ENCODE results near the gene CYP27C1.
"Not testable (repeated sequence)": the region's sequence is repeated elsewhere in the genome, so short reads cannot be mapped to it uniquely, and the experiment has no call there.

Gene CYP27C1

DNA sequence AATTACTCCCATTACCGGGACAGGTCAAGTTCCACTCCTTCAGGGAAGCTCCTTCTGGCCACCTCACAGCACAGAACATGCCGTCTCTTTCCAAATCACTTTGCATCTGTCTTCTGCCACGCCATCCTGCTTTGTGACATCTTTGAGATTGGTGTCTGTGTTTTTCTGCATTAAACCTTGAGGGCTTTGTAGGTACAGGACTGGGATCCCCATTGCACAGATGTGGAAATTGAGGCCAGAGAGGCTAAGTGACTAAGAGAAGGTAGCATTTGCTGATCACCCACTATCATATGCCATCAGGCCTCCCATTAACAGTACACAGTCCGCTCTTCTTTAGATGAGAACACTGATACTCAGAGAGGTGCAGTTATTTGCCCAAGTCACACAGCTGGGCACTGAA, 9.5 kb upstream of the CYP27C1 start:
- no peak for DNase-seq (ENCODE audit: insufficient read length, low spot score)
- no peak for FAIRE-seq
- TF ChIP-seq POLR2A (IDR thresholded peaks at IDR 0.05; ENCODE audit: low read depth, low read length): no peak

DNA sequence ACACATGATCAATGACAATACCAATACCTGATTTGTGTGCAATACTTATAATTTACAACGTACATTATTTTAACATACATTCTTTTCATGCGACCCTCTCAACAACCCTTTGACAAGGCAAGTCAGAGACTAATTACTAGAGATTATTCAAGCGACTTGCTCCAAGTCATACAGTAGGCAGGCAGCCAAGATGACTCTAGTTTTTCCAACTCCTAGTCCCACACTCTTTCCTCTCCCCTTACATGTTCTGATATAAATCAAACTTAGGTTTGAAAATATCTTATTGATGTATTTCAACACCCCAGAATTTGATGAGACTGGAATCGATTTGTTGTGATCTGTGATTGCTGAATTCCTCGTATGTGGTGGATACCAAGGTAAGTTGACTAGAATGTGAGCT, 8.0 kb upstream of the CYP27C1 start:
- DNase-seq (ENCODE audit: insufficient read length, low spot score) (no peak), FAIRE-seq (no peak)
- TF ChIP-seq POLR2A (IDR thresholded peaks at IDR 0.05; ENCODE audit: low read depth, low read length): no peak

DNA sequence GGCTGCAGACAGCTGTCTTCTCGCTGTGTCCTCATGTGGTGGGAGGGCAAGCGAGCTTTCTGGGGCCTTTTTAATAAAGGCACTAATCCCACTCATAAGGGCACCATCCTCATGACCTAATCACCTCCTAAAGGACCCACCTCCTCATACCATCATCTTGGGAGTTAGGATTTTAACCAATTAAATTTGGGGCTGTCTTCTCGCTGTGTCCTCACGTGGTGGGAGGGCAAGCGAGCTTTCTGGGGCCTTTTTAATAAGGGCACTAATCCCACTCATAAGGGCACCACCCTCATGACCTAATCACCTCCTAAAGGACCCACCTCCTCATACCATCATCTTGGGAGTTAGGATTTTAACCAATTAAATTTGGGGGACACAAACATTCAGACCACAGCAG, 7.2 kb upstream of the CYP27C1 start:
- FAIRE-seq; DNase-seq (ENCODE audit: insufficient read length, low spot score): not testable (repeated sequence)

DNA sequence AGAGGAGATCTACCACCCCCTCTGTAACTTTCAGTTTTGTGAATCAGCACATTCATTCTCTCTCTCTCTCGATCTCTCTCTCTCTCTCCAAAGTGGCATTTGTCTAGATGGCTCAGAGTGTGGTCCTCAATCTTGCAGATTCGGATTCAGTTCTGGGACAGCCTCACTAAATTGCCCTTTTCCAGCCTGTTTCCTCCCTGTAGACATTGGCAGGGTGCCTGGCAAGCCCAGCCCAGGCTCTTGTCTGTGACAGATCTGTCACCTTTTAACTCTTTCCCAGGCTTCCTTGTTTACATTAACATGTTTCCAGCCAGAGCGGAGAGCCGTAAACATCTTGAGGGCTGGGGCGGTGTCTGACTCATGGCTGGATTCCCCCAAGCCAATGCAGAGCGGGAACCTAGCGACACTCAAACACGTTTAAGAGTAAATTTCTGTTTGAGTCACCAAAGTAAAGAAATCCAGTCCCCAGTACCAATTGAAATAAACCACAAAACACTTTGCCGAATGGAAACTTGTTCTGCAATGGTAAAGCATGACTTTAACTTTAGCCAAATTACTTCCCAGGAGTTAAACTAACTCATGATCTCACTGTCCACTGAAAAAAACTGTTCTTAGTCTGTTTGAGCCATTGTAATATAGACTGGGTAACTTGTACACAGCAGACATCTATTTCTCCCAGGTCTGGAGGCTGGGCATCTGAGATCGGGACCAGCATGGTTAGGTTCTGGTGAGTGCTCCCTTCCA, 6.6 kb upstream of the CYP27C1 start:
- no peak for TF ChIP-seq POLR2A (IDR thresholded peaks at IDR 0.05; ENCODE audit: low read depth, low read length)
- FAIRE-seq (peak; percentile 64), DNase-seq (ENCODE audit: insufficient read length, low spot score) (peak; percentile 71)

DNA sequence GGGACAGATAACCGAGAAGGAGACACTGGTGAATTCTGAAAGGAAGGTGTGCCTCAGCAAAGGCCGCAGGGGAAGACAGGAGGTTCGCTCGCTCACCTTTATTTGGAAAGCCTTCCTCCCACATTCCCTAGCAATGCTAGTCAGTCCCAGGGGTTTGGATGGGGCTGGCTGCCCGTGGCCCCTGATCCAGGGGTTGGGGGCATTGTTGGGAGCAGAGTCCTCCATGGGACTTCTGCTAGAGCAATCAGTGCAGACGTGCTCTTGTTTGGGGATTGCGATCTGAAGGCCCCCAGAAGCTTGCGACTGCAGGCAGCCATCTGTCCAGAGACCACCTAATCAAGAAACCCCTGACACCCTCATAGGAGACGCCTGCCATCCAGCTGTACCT, 6.0 kb upstream of the CYP27C1 start:
- DNase-seq (ENCODE audit: insufficient read length, low spot score) (no peak), FAIRE-seq (no peak)
- TF ChIP-seq POLR2A (IDR thresholded peaks at IDR 0.05; ENCODE audit: low read depth, low read length): no peak

DNA sequence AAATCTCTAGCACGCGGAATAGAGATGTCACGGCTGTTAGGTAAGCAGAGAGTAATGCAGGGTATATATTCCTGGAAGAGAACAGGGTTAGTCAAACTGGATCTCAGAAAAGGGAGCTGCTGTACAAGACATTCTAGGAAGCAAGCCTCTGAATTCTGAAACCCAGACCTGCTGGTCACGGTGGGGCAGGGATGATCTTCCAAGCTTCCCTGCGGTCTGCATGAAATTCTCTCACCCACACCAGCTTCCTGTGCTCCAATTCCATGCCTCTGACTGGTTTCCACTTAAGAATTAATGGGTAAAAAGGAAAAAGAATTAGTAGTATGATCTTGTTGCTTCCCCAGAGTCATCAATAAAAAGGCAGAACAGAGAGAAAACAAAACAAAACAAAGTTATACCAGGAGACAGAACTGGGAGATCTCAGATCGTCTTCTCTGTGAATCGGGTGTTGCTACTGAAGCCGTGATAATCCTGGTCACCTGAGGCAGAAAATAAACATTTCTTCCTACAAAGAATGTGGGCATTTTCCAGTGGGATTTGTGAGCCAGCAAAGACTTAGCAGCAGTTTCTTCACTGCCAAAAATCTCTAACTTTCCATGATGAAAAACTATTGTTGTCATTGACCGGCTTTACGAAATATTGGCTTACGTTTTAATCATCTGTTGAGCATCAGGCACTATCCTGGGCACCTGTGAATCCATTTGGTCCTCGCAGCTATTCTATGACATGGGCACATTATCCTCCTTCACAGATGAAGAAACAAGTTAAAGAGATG, 5.3 kb upstream of the CYP27C1 start:
- DNase-seq (ENCODE audit: insufficient read length, low spot score) (no peak), FAIRE-seq (no peak)
- TF ChIP-seq POLR2A (IDR thresholded peaks at IDR 0.05; ENCODE audit: low read depth, low read length): no peak

DNA sequence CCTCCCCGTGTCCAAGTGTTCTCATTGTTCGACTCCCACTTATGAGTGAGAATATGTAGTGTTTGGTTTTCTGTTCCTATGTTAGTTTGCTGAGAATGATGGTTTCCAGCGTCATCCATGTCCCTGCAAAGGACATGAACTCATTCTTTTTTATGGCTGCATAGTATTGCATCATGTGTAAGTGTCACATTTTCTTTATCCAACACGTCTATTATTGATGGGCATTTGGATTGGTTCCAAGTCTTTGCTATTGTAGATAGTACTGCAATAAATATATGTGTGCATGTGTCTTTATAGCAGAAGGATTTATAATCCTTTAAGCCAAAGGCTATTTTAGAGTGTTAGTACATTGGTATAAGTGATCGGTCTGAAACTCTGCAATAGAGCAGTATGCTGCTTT, 4.0 kb upstream of the CYP27C1 start:
- FAIRE-seq; DNase-seq (ENCODE audit: insufficient read length, low spot score): not testable (repeated sequence)

DNA sequence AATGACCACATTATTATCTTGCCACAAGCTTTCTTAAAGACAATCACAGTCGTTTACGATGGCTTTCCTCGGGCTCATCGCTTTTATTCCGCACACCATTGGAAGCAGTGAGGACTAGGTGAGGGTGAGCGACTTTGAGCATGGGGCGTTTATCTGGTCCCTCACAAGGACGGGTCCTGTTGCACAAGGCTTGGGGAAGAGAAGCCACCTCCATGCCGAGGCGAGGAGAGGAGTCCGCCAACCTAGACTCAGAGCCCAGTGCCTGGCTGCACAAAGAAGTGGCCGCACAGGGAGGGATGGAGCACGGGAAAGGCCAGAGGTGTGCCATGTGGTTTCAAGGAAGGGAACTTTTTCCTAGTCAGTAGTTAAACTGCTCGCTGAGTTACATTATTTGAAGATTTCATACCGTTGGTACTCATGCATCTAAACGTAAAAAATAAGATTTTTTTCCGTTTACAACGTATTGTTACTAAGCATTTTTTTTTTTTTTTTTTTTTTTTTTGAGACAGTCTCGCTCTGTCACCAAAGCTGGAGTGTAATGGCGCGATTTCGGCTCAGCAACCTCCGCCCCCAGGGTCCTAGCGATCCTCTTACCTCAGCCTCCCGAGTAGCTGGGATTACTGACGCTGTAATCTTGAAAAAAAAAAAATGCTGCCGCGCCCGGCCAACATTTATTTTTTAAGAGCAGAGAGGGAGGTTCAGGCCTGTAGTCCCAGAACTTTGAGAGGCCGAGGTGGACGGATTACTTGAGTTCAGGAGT, 849 bp upstream of the CYP27C1 start:
- FAIRE-seq (no peak), DNase-seq (ENCODE audit: insufficient read length, low spot score) (no peak)
- TF ChIP-seq POLR2A (IDR thresholded peaks at IDR 0.05; ENCODE audit: low read depth, low read length): no peak

DNA sequence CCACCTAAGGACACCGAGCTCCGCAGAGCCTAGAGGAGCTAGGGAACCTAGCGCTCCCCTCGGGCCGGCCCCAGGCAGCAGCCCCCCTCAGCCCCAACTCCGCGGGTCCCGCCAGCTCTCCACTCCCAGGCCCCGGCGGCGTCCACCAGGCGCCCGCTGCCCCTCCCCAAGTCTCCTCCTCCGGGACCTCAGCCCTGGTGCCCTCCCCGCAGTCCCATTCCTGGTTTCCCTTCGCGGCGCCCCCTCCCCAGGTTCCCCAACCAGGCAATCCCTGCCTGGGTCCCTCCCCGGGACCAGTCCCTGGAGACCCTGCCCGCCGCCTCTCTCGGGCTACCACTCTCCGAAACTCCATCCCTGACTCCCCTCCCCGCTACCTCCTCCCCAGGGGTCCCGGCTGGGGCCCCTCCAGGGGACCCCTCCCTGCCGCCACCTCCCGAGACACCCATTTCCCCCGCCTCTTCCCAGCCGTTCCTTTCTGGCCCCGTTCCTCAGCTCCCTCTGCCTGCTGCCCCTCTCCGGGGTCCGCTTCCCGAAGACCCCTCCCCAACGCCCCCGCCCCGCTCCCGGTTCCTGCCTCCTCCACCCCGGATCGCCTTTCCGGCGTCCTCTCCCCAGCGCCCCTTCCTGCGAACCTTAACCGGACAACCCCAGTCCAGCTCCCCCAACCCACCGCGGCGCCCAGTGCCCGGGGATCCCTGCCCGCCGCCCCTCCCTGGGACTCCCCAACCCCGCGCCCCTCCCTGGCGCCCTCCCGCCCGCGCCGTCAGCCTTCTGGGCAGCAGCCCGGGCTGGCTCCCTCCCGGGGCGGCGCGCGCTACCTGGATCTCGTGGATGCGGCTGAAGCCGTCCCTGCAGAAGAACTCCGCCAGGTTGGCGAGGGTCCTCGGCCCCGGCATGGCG, 678 bp downstream of the CYP27C1 start:
- FAIRE-seq: no peak
- no peak for DNase-seq (ENCODE audit: insufficient read length, low spot score)
- peak; percentile 4; the same call in 1 of the 2 replicates for TF ChIP-seq POLR2A (IDR thresholded peaks at IDR 0.05; ENCODE audit: low read depth, low read length)

DNA sequence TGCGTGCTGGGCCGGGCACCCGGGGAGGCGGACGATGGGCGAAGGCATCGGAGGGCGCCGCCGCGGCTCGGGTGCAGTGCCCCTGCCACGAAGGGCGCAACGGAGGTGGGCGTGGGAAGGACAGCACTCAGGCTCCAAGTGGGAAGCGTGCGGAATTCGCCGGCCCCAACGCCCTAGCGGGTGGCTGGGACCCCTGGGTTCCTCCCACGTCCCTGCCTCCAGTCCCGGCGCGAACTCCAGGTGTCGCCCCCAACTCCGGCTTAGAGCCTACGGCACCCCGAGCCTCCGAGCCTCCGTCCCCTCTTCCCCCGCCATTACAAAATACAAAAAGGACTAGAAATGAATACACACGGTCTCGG, 1.3 kb downstream of the CYP27C1 start:
- no peak for FAIRE-seq
- DNase-seq (ENCODE audit: insufficient read length, low spot score): no peak
- 0 out of 2 replicates have a peak, but pooled peaks have one; percentile 29 for TF ChIP-seq POLR2A (IDR thresholded peaks at IDR 0.05; ENCODE audit: low read depth, low read length)

DNA sequence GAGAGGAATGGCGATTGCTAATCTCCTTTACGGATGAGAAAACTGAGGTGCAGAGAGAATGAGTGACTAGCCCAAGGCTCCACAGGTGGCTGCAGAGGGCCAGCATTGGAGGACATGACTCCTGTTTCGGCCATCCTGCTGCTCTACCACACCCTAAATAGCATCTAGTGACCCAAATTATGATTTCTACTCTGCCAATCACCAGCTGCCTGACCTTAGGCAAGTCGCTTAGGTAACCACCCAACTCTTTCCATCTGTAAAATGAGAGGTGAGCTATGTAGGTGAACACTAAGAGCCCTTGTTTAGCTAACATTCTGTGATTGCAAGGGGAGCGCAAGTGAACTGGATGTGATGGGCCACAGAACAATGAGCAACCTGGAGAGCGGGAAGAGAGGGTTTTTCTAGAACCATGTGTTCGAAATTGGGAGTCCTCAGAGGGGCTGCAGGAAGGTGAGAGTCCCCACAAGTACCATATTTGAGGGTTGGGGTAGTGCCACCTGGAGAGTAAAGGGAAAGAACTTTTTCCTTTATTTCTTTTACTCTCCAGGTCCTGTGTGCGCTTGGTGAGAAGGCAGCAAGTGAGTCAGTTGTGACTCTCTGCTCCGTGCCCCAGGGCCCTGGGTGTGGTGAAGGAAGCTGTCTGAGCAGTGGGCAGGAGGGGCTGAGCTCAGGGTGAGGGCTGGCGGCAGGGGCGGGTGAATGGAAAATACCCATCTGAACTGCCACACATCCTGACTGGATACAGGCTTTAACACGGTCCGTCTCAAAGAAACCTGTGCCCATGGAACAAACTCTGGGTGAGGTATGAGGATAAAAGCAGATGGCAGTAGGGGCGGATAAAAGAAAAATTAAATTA, 2.4 kb downstream of the CYP27C1 start:
- TF ChIP-seq POLR2A (IDR thresholded peaks at IDR 0.05; ENCODE audit: low read depth, low read length): peak; percentile 31; the same call in 1 of the 2 replicates
- FAIRE-seq (peak; percentile 91), DNase-seq (ENCODE audit: insufficient read length, low spot score) (peak; percentile 94)

DNA sequence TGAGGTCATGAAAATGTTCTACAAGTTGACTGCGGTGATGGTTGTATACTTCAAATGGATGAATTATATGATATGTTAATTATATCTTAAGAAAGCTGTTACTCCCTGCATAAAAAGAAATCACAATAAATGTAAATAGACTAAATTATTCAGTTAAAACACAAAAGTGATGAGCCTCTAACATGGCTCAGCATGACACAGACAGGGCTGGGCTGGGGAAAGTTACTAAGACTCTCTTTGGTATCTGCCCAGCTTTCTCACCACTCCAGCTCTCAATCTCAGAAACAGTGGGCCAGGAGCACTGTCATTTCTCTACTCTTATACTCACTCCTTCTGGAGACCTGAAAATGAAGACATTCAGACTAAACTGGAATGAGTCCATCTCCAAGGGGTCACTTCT, 3.5 kb downstream of the CYP27C1 start:
- TF ChIP-seq POLR2A (IDR thresholded peaks at IDR 0.05; ENCODE audit: low read depth, low read length): no peak
- DNase-seq (ENCODE audit: insufficient read length, low spot score): no peak

DNA sequence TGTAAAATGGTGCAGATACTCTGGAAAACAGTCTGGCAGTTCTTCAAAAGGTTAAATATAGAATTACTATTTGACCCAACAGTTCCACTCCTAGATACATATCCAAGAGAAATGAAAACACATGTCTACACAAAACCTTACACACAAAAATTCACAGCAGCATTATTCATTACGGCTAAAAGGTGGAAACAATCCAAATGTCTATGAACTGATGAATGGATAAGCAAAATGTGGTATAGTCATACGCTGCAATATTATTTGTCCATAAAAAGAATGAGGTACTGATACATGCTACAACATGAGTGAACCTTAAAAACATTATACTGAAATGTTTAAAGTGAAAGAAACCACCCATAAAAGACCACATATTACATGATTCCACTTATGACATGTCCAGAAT, 4.0 kb downstream of the CYP27C1 start:
- no peak for TF ChIP-seq POLR2A (IDR thresholded peaks at IDR 0.05; ENCODE audit: low read depth, low read length)
- FAIRE-seq: no peak
- no peak for DNase-seq (ENCODE audit: insufficient read length, low spot score)

More for the DNA sequence above, 3.5 kb downstream of the CYP27C1 start:
- FAIRE-seq: no peak

DNA sequence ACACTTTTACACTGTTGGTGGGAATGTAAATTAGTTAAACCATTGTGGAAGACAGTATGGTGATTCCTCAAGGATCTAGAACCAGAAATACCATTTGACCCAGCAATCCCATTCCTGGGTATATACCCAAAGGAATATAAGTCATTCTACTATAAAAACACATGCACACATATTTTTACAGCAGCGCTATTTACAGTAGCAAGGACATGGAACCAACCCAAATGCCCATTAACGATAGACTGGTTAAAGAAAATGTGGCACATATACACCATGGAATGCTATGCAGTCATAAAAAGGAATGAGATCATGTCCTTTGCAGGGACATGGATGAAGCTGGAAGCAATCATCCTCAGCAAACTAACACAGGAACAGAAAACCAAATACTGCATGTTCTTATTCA, 5.9 kb downstream of the CYP27C1 start:
- DNase-seq (ENCODE audit: insufficient read length, low spot score); FAIRE-seq: not testable (repeated sequence)

Data from H54 (cell line).